Common myeloid progenitor, CD34-positive (primary cell): Measurements from ENCODE around the gene KIF27. TPM values are rescaled to one million over a fixed set of nuclear protein-coding genes. Genes with fewer than 3 reads are reported as not detected.

Experiments used
- CTCF ChIA-PET: fragments of 350-600 bp; sonication (Branson Sonifier 250); formaldehyde crosslinking; loops from one replicate; lab custom pipeline; 2021; ENCODE audit warnings: antibody characterized with exemption; lab: Charles Lee
- POLR2A ChIA-PET: fragments of 350-600 bp; sonication (Branson Sonifier 250); formaldehyde crosslinking; loops from one replicate; lab custom pipeline; 2021; ENCODE audit warnings: antibody characterized with exemption; lab: Charles Lee
- DNase-seq, 3 donors: peaks; one replicate each; pipeline versions ENCODE4 v3.0.0 to v3.0.0-alpha.2; 2013
- H3K27ac ChIP-seq, 2 experiments: 1 replicate in 1 of 2; 2 replicates in 1 of 2; pipeline ENCODE4 v1.7.0; 2013; ENCODE audit warnings: inconsistent platforms in 2 of 2, low read length in 2 of 2, mild to moderate bottlenecking in 2 of 2, low read depth in 1 of 2, moderate library complexity in 1 of 2; ENCODE audit not compliant: severe bottlenecking in 2 of 2, insufficient read depth in 1 of 2, poor library complexity in 1 of 2
- H3K27me3 ChIP-seq, 5 experiments: replicated peaks in 2 of 5; 1 replicate in 3 of 5; 2 replicates in 2 of 5; pipeline versions ENCODE4 v1.6.1 to v1.7.0; 2013; ENCODE audit warnings: low read length in 4 of 5, mild to moderate bottlenecking in 2 of 5, moderate library complexity in 2 of 5, inconsistent platforms in 1 of 5; ENCODE audit not compliant: insufficient read depth in 5 of 5, control insufficient read depth in 4 of 5
- H3K36me3 ChIP-seq, 4 experiments: 1 replicate in 2 of 4; 2 replicates in 2 of 4; pipeline versions ENCODE4 v1.6.1 to v1.7.0; 2013; ENCODE audit warnings: low read length in 3 of 4, control low read depth in 1 of 4, mild to moderate bottlenecking in 1 of 4; ENCODE audit not compliant: control insufficient read depth in 4 of 4, insufficient read depth in 4 of 4
- H3K4me1 ChIP-seq, 4 experiments: 1 replicate in 3 of 4; 2 replicates in 1 of 4; pipeline versions ENCODE4 v1.6.1 to v1.7.1; 2013; ENCODE audit warnings: low read length in 3 of 4, mild to moderate bottlenecking in 3 of 4, control low read depth in 1 of 4, inconsistent platforms in 1 of 4, moderate library complexity in 1 of 4; ENCODE audit not compliant: control insufficient read depth in 4 of 4, insufficient read depth in 4 of 4; ENCODE audit errors: control extremely low read depth in 1 of 4
- H3K4me3 ChIP-seq, 7 experiments: 1 replicate in 4 of 7; 2 replicates in 3 of 7; pipeline versions ENCODE4 v1.5.1 to v1.7.0; 2013; ENCODE audit warnings: mild to moderate bottlenecking in 7 of 7, low read length in 6 of 7, moderate library complexity in 6 of 7, inconsistent platforms in 2 of 7, low read depth in 2 of 7, control low read depth in 1 of 7; ENCODE audit not compliant: insufficient read depth in 4 of 7, control insufficient read depth in 1 of 7; ENCODE audit errors: extremely low read depth in 1 of 7
- H3K9me3 ChIP-seq, 5 experiments: 1 replicate in 4 of 5; 2 replicates in 1 of 5; pipeline versions ENCODE4 v1.6.1 to v1.7.1; 2013; ENCODE audit warnings: low read length in 4 of 5, mild to moderate bottlenecking in 2 of 5, inconsistent platforms in 1 of 5, low read depth in 1 of 5, moderate library complexity in 1 of 5; ENCODE audit not compliant: control insufficient read depth in 4 of 5, insufficient read depth in 2 of 5; ENCODE audit errors: control extremely low read depth in 1 of 5
- WGBS: methylation state at CpG from one replicate; pipeline ENCODE4 v1.1.5; 2013; ENCODE audit not compliant: insufficient coverage; 5-methylcytosine and 5-hydroxymethylcytosine counted together
- polyA plus RNA-seq: library from polyadenylated mRNA; unstranded; fragments of 120-200 nt; gene quantifications from one replicate; pipeline ENCODE4 v1.2.1, GENCODE V29; 2013

KIF27 gene, protein sequence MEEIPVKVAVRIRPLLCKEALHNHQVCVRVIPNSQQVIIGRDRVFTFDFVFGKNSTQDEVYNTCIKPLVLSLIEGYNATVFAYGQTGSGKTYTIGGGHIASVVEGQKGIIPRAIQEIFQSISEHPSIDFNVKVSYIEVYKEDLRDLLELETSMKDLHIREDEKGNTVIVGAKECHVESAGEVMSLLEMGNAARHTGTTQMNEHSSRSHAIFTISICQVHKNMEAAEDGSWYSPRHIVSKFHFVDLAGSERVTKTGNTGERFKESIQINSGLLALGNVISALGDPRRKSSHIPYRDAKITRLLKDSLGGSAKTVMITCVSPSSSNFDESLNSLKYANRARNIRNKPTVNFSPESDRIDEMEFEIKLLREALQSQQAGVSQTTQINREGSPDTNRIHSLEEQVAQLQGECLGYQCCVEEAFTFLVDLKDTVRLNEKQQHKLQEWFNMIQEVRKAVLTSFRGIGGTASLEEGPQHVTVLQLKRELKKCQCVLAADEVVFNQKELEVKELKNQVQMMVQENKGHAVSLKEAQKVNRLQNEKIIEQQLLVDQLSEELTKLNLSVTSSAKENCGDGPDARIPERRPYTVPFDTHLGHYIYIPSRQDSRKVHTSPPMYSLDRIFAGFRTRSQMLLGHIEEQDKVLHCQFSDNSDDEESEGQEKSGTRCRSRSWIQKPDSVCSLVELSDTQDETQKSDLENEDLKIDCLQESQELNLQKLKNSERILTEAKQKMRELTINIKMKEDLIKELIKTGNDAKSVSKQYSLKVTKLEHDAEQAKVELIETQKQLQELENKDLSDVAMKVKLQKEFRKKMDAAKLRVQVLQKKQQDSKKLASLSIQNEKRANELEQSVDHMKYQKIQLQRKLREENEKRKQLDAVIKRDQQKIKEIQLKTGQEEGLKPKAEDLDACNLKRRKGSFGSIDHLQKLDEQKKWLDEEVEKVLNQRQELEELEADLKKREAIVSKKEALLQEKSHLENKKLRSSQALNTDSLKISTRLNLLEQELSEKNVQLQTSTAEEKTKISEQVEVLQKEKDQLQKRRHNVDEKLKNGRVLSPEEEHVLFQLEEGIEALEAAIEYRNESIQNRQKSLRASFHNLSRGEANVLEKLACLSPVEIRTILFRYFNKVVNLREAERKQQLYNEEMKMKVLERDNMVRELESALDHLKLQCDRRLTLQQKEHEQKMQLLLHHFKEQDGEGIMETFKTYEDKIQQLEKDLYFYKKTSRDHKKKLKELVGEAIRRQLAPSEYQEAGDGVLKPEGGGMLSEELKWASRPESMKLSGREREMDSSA (N-terminal part only)
- 9.5 TPM for polyA plus RNA-seq

DNA sequence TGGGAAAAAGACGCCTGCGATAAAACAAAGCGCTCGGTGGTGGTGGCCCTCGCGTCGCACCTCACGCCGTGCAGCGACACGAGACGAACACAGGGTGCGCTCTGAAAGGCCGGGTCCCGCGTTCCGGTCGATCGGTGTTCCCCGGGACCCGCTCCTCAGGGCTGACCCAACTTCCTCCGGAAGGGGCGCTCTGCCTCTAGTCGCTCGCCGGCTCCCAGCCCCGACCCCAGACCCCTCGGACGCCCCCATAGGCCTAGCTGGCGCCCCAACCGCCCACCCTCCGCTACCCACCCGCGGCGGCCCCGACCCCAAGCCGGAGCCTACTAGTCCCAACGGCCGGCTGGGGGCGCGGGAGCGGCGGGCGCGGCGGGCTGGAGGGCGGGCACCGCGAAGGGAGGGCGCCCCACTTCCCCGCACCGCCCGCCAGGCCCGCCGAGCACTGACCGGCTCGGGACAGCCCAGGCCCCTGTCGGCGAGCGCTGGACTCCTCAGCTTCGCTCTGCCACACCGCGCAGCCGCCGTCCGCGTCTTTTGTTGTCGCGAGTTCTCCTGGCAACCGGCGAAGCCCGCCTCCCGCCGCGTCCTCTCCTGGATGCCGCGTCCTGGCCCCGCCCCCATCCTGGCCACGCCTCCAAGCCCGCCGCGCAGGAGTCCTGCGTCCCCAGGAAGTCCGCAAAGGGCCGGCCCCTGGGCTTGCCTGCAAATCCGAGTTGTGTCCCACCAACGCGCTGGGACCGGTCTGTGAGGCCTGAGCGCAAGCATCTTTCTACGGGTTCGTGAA lies at the start of gene KIF27:
TSS of gene KIF27 (minus strand) at position 506 of the 781 bp plus-strand sequence. CDS start 5,841 bp downstream, outside the sequence.
- WGBS, result 0% methylated on average over 67 of the region's 92 CpGs
- ChIA-PET POLR2A (interaction anchor here (1.2 kb wide), 1 partner anchor 59 kb away, joined by 5 read pairs; the partner anchor contains the start of gene HNRNPK), CTCF (interaction anchor here (0.6 to 2.5 kb wide), 7 partner anchors 10 to 422 kb away, joined by 3 to 10 read pairs (median 4); no protein-coding TSS in a partner anchor)
- Histone ChIP-seq H3K27ac (peak within 1 kb of the TSS; percentile 86 to 93), H3K36me3 (peaks cover 0 to 5% (median 2%) of the 10 kb centered on the region in 4 experiments), H3K4me1 (peaks cover 7 to 13% (median 10%) of the 10 kb centered on the region in 4 experiments), H3K9me3 (no peaks in the 10 kb centered on the region), H3K4me3 (peak within 1 kb of the TSS; percentile 53 to 76 (median 67)), H3K27me3 (no peaks in the 10 kb centered on the region)
- DNase-seq, result peak; percentile 94 to 97 (median 97)

DNA sequence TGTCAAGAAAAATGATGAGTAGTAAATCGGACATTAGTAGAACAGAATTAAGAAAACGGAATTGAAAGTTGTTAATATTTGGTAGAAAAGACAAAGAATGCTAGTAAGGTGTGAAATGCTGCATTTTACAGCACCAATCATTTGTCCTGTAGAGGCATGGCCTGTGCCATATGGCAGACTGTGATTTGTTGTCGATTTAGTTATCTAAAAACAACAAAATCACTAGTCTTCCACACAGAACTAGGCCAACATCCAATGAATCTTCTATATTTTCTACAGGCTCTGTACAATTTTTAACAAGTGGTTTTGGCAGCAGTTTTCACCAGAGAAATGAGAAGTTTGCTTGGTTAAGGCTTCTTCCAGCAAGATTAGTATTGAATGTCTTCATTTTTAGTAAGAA lies 48.4 kb upstream of the KIF27 start:
- Histone ChIP-seq H3K36me3 (peaks cover 28 to 71% (median 54%) of the 10 kb centered on the region in 4 experiments), H3K4me3 (no peak overlapping the region), H3K4me1 (no peaks in the 10 kb centered on the region), H3K9me3 (no peaks in the 10 kb centered on the region), H3K27me3 (no peaks in the 10 kb centered on the region), H3K27ac (no peak overlapping the region)
- WGBS, result 80% methylated on average over 1 of the region's 3 CpGs
- ChIA-PET CTCF (interaction anchor here (1.0 kb wide), 1 partner anchor 34 kb away, joined by 3 read pairs; no protein-coding TSS in a partner anchor), POLR2A (interaction anchor here (0.7 kb wide), 1 partner anchor 10 kb away, joined by 3 read pairs; no protein-coding TSS in a partner anchor)
- DNase-seq, result no peak

DNA sequence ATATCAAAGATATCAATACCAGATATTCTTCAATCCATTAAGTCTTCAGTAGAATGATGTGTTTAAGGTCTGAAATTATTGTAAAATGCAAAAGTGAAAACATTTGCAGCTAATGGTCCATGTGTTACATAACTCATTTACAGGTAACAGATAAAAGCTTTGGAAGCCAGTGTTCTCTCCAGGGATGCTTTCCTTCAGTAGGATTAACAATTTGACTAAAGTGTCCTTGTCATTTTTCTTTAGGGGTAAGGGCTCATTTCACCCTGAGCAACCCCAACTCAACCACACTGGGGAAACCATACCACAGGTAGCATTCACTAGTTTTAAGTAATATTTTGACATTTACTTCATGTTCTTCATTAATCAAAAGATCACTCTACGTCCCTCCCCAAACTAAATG lies 45.8 kb upstream of the KIF27 start:
- H3K27me3 ChIP-seq, result no peaks in the 10 kb centered on the region
- no peaks in the 10 kb centered on the region for H3K4me1 ChIP-seq
- ChIA-PET CTCF (interaction anchor here (0.7 to 1.6 kb wide), 2 partner anchors 11 to 14 kb away, joined by 3 to 4 read pairs; partner anchors contain the start of gene RMI1), POLR2A (no interaction called here)
- DNase-seq, result no peak
- no peak overlapping the region for H3K4me3 ChIP-seq
- 100% methylated on average over 1 of the region's 1 CpG for WGBS
- no peak overlapping the region for H3K27ac ChIP-seq
- H3K36me3 ChIP-seq, result peaks cover 15 to 46% (median 32%) of the 10 kb centered on the region in 4 experiments
- H3K9me3 ChIP-seq, result no peaks in the 10 kb centered on the region

DNA sequence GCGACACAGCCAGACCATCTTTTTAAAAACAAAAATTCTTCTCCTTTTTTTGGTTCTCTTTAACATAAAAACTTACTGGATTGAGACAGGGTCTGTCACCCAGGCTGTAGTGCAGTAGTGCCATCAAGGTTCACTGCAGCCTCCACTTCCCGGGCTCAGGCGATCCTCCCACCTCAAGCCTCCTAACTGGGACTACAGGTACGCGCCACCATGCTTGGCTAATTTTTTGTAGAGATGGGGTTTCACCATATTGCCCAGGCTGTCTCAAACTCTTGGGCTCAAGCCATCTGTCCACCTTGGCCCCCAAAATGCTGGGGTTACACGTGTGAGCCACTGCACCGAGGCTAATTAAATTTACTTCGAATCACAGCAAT lies 45.0 kb upstream of the KIF27 start:
- Histone ChIP-seq H3K27me3 (no peaks in the 10 kb centered on the region), H3K36me3 (peaks cover 9 to 37% (median 26%) of the 10 kb centered on the region in 4 experiments), H3K9me3 (no peaks in the 10 kb centered on the region), H3K4me3 (no peak overlapping the region), H3K27ac (no peak overlapping the region), H3K4me1 (no peaks in the 10 kb centered on the region)
- WGBS, result 99% methylated on average over 7 of the region's 8 CpGs
- ChIA-PET CTCF (interaction anchor here (0.7 kb wide), 1 partner anchor 12 kb away, joined by 3 read pairs; no protein-coding TSS in a partner anchor), POLR2A (no interaction called here)
- DNase-seq, result no peak

DNA sequence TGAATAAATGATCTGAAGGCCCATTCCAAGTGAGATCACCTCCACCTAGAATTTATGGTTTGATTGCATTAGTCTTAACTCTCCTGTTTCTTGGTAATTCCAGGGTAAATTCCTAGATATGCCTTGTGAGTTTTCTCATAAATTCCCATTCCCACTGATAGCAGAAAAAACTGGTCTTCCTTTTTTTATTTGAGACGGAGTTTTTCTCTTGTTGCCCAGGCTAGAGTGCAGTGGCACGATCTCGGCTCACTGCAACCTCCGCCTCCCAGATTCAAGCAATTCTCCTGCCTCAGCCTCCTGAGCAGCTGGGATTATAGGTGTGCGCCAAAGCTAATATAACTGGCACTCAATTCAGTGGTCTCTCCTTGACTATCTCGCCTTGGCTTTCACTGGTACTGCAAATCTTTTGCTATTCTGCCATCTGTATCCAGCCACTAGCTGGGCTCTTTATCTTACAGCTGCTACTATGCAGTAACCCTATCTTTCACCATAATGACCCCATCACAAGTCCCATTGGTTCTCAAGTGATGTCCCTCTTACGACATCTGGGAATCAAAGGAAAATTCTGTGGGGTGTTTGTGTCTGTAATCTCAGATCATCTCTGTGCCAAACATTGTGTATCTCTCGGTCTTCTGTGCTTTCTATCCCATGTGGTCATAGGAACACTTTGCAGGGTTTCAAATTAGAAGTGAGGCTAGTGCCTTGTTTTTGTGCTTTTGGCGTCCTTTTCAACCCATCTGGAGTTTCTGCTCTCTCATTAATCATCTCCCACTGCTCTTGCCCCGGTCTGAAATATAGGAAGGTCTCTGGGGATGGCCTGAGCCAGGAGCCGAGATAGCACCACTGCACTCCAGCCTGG lies 44.3 kb upstream of the KIF27 start:
- H3K27me3 ChIP-seq, result no peaks in the 10 kb centered on the region
- WGBS, result 91% methylated on average over 9 of the region's 11 CpGs
- no peak overlapping the region for H3K4me3 ChIP-seq
- H3K9me3 ChIP-seq, result no peaks in the 10 kb centered on the region
- H3K4me1 ChIP-seq, result no peaks in the 10 kb centered on the region
- ChIA-PET POLR2A (no interaction called here), CTCF (interaction anchor here (1.8 kb wide), 1 partner anchor 296 kb away, joined by 5 read pairs; no protein-coding TSS in a partner anchor)
- H3K27ac ChIP-seq, result no peak overlapping the region
- DNase-seq, result peak in 2 of 3 donors; percentile 30 to 50
- peaks cover 8 to 31% (median 23%) of the 10 kb centered on the region in 4 experiments for H3K36me3 ChIP-seq
